Measurements from ENCODE around the gene MYH9. TPM values are rescaled to one million over a fixed set of nuclear protein-coding genes. Genes with fewer than 3 reads are reported as not detected.
"Not testable (repeated sequence)": the region's sequence is repeated elsewhere in the genome, so short reads cannot be mapped to it uniquely, and the experiment has no call there.

MYH9 gene
- total RNA-seq, 2 experiments from 2014 or later: 112 to 223 TPM

- CTCF ChIA-PET (ENCODE audit: unreplicated experiment); DNase-seq (ENCODE audit: low spot score); POLR2A ChIA-PET; H3K4me3 ChIP-seq (ENCODE audit: low read depth, low read length, poor library complexity, severe bottlenecking); H2AFZ ChIP-seq (ENCODE audit: low read length); H3K9me3 ChIP-seq (ENCODE audit: low read length); H3K4me1 ChIP-seq (ENCODE audit: insufficient read depth, low read length, poor library complexity, severe bottlenecking); H3K9me2 ChIP-seq (ENCODE audit: insufficient read depth, low read length); H3K79me2 ChIP-seq (ENCODE audit: insufficient read depth, low read depth, low read length); H3K36me3 ChIP-seq (ENCODE audit: insufficient read depth, low read length); H3K27ac ChIP-seq (ENCODE audit: low read depth, low read length, poor library complexity, severe bottlenecking); BruUV-seq (replicated peaks); intact Hi-C loops (cut with micrococcal nuclease; ENCODE audit: unreplicated experiment); H4K20me1 ChIP-seq (ENCODE audit: insufficient read depth, low read length); H3K4me2 ChIP-seq (ENCODE audit: low read length): not testable (repeated sequence)
Measured at GRCh38 chr22:36271231-36271630, 116.5 kb downstream of the MYH9 start.

- POLR2A ChIA-PET: no interaction called here
- DNase-seq (ENCODE audit: low spot score): no peak
- Histone ChIP-seq H3K4me3 (ENCODE audit: low read depth, low read length, poor library complexity, severe bottlenecking) (no peak overlapping the region), H3K9me3 (ENCODE audit: low read length) (no peaks in the 10 kb centered on the region), H4K20me1 (ENCODE audit: insufficient read depth, low read length) (no peaks in the 10 kb centered on the region), H3K9me2 (ENCODE audit: insufficient read depth, low read length) (no peaks in the 10 kb centered on the region), H3K79me2 (ENCODE audit: insufficient read depth, low read depth, low read length) (no peaks in the 10 kb centered on the region), H3K4me1 (ENCODE audit: insufficient read depth, low read length, poor library complexity, severe bottlenecking) (no peaks in the 10 kb centered on the region), H2AFZ (ENCODE audit: low read length) (no peak overlapping the region), H3K36me3 (ENCODE audit: insufficient read depth, low read length) (no peaks in the 10 kb centered on the region), H3K4me2 (ENCODE audit: low read length) (no peak overlapping the region), H3K27ac (ENCODE audit: low read depth, low read length, poor library complexity, severe bottlenecking) (no peak overlapping the region)
- CTCF ChIA-PET (ENCODE audit: unreplicated experiment): no interaction called here
- intact Hi-C loops (cut with micrococcal nuclease; ENCODE audit: unreplicated experiment): no loop called here
- TF ChIP-seq EZH2phosphoT487 (IDR thresholded peaks at IDR 0.05; ENCODE audit: borderline replicate concordance, low read depth, low read length): no peak
- no peak for TF ChIP-seq CTCF (conservative IDR thresholded peaks at IDR 0.05; ENCODE audit: low read length)
- no TSS peak for BruUV-seq (replicated peaks)
Measured at GRCh38 chr22:36267896-36268485, 119.8 kb downstream of the MYH9 start.

- TF ChIP-seq EZH2phosphoT487 (IDR thresholded peaks at IDR 0.05; ENCODE audit: borderline replicate concordance, low read depth, low read length) (no peak), CTCF (conservative IDR thresholded peaks at IDR 0.05; ENCODE audit: low read length) (no peak)
- BruUV-seq (replicated peaks): no TSS peak
Measured at GRCh38 chr22:36267058-36267457, 120.7 kb downstream of the MYH9 start.

GRCh38 chr22:36263886-36264664 lies 123.7 kb downstream of the MYH9 start:
- POLR2A ChIA-PET: interaction anchor here (0.6 kb wide), 1 partner anchor 21 kb away, joined by 3 read pairs; no protein-coding TSS in a partner anchor
- H3K79me2 ChIP-seq (ENCODE audit: insufficient read depth, low read depth, low read length); intact Hi-C loops (cut with micrococcal nuclease; ENCODE audit: unreplicated experiment); H3K27ac ChIP-seq (ENCODE audit: low read depth, low read length, poor library complexity, severe bottlenecking); H4K20me1 ChIP-seq (ENCODE audit: insufficient read depth, low read length); H2AFZ ChIP-seq (ENCODE audit: low read length); H3K4me3 ChIP-seq (ENCODE audit: low read depth, low read length, poor library complexity, severe bottlenecking); H3K4me1 ChIP-seq (ENCODE audit: insufficient read depth, low read length, poor library complexity, severe bottlenecking); H3K4me2 ChIP-seq (ENCODE audit: low read length); DNase-seq (ENCODE audit: low spot score); H3K9me2 ChIP-seq (ENCODE audit: insufficient read depth, low read length); BruUV-seq (replicated peaks); H3K9me3 ChIP-seq (ENCODE audit: low read length); CTCF ChIA-PET (ENCODE audit: unreplicated experiment); H3K36me3 ChIP-seq (ENCODE audit: insufficient read depth, low read length): not testable (repeated sequence)

More at GRCh38 chr22:36267058-36267457, 120.7 kb downstream of the MYH9 start:
- DNase-seq (ENCODE audit: low spot score): no peak
- Histone ChIP-seq H3K9me2 (ENCODE audit: insufficient read depth, low read length) (no peaks in the 10 kb centered on the region), H3K4me1 (ENCODE audit: insufficient read depth, low read length, poor library complexity, severe bottlenecking) (no peaks in the 10 kb centered on the region), H3K79me2 (ENCODE audit: insufficient read depth, low read depth, low read length) (no peaks in the 10 kb centered on the region), H4K20me1 (ENCODE audit: insufficient read depth, low read length) (no peaks in the 10 kb centered on the region), H3K4me3 (ENCODE audit: low read depth, low read length, poor library complexity, severe bottlenecking) (no peak overlapping the region), H3K27ac (ENCODE audit: low read depth, low read length, poor library complexity, severe bottlenecking) (no peak overlapping the region), H2AFZ (ENCODE audit: low read length) (no peak overlapping the region), H3K36me3 (ENCODE audit: insufficient read depth, low read length) (no peaks in the 10 kb centered on the region), H3K4me2 (ENCODE audit: low read length) (no peak overlapping the region), H3K9me3 (ENCODE audit: low read length) (no peaks in the 10 kb centered on the region)
- POLR2A ChIA-PET: no interaction called here
- CTCF ChIA-PET (ENCODE audit: unreplicated experiment): interaction anchor here (0.5 kb wide), 1 partner anchor 159 kb away, joined by 3 read pairs; no protein-coding TSS in a partner anchor
- intact Hi-C loops (cut with micrococcal nuclease; ENCODE audit: unreplicated experiment): no loop called here

GRCh38 chr22:36263216-36263673 lies 124.5 kb downstream of the MYH9 start:
- H3K9me3 ChIP-seq (ENCODE audit: low read length); H3K79me2 ChIP-seq (ENCODE audit: insufficient read depth, low read depth, low read length); H4K20me1 ChIP-seq (ENCODE audit: insufficient read depth, low read length); POLR2A ChIA-PET; H3K4me3 ChIP-seq (ENCODE audit: low read depth, low read length, poor library complexity, severe bottlenecking); H3K27ac ChIP-seq (ENCODE audit: low read depth, low read length, poor library complexity, severe bottlenecking); H3K36me3 ChIP-seq (ENCODE audit: insufficient read depth, low read length); BruUV-seq (replicated peaks); intact Hi-C loops (cut with micrococcal nuclease; ENCODE audit: unreplicated experiment); H3K4me2 ChIP-seq (ENCODE audit: low read length); H2AFZ ChIP-seq (ENCODE audit: low read length); H3K9me2 ChIP-seq (ENCODE audit: insufficient read depth, low read length); DNase-seq (ENCODE audit: low spot score); CTCF ChIA-PET (ENCODE audit: unreplicated experiment): not testable (repeated sequence)
- peaks cover 16% of the 10 kb centered on the region for H3K4me1 ChIP-seq (ENCODE audit: insufficient read depth, low read length, poor library complexity, severe bottlenecking)
